ENCODE measurements around the gene NKX1-1. TPM values are rescaled to one million over a fixed set of nuclear protein-coding genes. Genes with fewer than 3 reads are reported as not detected.
"Not testable (repeated sequence)": the region's sequence is repeated elsewhere in the genome, so short reads cannot be mapped to it uniquely, and the experiment has no call there.

The NKX1-1 gene
- total RNA-seq, 6 experiments from 2014 or later: not detected

DNA sequence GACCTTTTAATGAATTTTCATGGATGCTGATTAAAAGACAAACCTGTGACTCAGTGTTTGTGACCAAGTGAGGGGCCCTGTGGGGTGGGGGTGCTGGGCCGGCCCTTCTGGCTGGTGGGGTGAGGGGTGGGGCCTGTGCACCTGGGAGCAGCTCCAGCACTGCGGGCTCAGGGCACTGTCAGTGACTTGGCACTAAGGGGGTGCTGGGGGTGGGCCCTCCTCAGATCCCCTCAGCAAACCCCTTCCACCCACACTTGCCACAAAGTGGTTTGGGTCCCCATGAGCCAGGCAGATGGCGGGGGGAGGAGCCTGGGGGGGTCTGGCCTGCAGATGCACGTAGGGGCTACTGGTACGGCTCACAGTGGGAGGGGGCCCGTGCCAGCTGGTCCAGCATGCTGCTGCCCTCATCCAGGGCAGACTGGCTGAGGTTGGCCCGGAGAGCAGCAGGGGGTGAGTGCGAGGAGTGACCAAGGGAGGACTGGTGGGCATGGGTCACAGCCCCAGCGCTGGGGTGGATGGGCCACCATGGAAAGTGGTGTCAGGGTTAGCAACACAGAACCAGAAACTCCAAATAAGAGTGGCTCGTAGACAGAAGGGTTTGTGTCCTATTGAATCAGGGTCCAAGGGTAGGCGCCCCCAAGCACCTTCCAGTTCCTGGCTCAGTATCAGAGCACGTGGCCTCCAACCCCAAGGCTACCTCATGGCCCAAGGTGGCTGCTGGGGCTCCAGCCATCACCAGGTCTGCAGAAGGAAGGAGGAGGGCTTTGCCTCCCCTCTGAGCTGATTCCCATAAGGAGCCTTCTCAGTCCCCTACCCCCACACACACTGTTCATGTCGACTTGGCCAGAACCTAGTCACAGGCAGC lies 10.1 kb downstream of the NKX1-1 start:
- peak in 1 of 4 donors; percentile 9 for ATAC-seq
- no peaks in the 10 kb centered on the region for H3K27me3 ChIP-seq
- H3K4me1 ChIP-seq: no peaks in the 10 kb centered on the region
- TF ChIP-seq POLR2A (IDR thresholded peaks at IDR 0.05): no peak
- TF ChIP-seq, protein P1, sequence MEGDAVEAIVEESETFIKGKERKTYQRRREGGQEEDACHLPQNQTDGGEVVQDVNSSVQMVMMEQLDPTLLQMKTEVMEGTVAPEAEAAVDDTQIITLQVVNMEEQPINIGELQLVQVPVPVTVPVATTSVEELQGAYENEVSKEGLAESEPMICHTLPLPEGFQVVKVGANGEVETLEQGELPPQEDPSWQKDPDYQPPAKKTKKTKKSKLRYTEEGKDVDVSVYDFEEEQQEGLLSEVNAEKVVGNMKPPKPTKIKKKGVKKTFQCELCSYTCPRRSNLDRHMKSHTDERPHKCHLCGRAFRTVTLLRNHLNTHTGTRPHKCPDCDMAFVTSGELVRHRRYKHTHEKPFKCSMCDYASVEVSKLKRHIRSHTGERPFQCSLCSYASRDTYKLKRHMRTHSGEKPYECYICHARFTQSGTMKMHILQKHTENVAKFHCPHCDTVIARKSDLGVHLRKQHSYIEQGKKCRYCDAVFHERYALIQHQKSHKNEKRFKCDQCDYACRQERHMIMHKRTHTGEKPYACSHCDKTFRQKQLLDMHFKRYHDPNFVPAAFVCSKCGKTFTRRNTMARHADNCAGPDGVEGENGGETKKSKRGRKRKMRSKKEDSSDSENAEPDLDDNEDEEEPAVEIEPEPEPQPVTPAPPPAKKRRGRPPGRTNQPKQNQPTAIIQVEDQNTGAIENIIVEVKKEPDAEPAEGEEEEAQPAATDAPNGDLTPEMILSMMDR (IDR thresholded peaks at IDR 0.05): no peak
- peaks cover 0 to 4% (median 1%) of the 10 kb centered on the region in 4 donors for H3K36me3 ChIP-seq
- H3K9me3 ChIP-seq: no peaks in the 10 kb centered on the region
- H3K4me3 ChIP-seq: no peak overlapping the region
- no peak overlapping the region for H3K27ac ChIP-seq
- intact Hi-C loops (cut with DNase I): no loop called here
- 100% methylated on average over 1 of the region's 13 CpGs for WGBS (ENCODE audit: insufficient coverage, low coverage, low lambda C conversion rate, missing lambda C conversion rate)
- DNase-seq: peak in 2 of 3 donors; percentile 12 to 26

DNA sequence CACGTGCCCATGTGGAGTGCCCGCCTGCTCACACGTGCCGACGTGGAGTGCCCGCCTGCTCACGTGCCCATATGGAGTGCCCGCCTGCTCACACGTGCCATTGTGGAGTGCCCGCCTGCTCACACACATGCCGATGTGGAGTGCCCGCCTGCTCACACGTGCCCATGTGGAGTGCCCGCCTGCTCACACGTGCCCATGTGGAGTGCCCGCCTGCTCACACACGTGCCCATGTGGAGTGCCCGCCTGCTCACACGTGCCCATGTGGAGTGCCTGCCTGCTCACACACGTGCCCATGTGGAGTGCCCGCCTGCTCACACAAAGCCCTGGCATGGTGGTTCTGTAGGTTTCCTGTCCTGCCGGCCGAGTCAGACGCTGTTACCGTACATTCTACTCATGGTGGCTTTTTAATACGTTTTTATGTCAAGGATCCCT lies 10.8 kb downstream of the NKX1-1 start:
- DNase-seq: peak in 2 of 3 donors; percentile 5 to 31
- ATAC-seq; H3K4me3 ChIP-seq; H3K9me3 ChIP-seq; H3K4me1 ChIP-seq; H3K27ac ChIP-seq; H3K36me3 ChIP-seq; H3K27me3 ChIP-seq; intact Hi-C loops (cut with DNase I): not testable (repeated sequence)
- 87% methylated on average over 5 of the region's 26 CpGs for WGBS (ENCODE audit: insufficient coverage, low coverage, low lambda C conversion rate, missing lambda C conversion rate)

DNA sequence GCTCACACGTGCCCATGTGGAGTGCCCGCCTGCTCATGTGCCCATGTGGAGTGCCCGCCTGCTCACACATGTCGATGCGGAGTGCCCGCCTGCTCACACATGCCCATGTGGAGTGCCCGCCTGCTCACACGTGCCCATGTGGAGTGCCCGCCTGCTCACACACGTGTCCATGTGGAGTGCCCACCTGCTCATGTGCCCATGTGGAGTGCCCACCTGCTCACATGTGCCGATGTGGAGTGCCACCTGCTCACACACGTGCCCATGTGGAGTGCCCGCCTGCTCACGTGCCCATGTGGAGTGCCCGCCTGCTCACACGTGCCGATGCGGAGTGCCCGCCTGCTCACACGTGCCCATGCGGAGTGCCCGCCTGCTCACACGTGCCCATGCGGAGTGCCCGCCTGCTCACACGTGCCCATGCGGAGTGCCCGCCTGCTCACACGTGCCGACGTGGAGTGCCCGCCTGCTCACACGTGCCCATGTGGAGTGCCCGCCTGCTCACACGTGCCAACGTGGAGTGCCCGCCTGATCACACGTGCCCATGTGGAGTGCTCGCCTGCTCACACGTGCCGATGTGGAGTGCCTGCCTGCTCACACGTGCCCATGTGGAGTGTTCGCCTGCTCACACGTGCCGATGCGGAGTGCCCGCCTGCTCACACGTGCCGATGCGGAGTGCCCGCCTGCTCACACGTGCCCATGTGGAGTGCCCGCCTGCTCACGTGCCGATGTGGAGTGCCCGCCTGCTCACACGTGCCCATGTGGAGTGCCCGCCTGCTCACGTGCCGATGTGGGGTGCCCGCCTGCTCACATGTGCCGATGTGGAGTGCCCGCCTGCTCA lies 11.5 kb downstream of the NKX1-1 start:
- H3K36me3 ChIP-seq; H3K4me1 ChIP-seq; H3K27me3 ChIP-seq; H3K9me3 ChIP-seq; H3K27ac ChIP-seq; intact Hi-C loops (cut with DNase I); H3K4me3 ChIP-seq; ATAC-seq: not testable (repeated sequence)
- peak in 2 of 3 donors; percentile 2 to 46 for DNase-seq
- WGBS (ENCODE audit: insufficient coverage, low coverage, low lambda C conversion rate, missing lambda C conversion rate): 97% methylated on average over 33 of the region's 63 CpGs

DNA sequence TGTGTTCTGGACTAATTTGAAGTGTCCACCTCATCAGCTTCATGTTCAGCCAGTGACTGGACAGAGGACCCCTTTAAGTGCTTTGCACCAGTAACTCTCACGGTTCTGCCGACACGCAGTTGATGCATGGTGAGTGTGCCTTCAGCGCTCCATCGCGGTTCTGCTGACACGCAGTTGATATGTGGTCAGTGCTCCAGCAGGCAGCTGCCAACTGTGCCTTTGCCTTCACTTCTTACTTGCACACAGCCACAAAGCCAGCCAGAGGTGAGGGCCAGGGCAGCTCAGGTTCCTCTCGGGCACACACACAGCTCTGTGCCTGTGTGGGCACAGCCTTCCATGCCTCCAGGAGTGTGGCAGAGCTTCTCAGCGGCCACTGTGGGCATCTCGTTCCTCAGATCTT lies 12.4 kb downstream of the NKX1-1 start:
- ATAC-seq (no peak), DNase-seq (peak in 2 of 3 donors; percentile 14 to 31)
- TF ChIP-seq POLR2A (IDR thresholded peaks at IDR 0.05): no peak
- TF ChIP-seq, protein P1 (IDR thresholded peaks at IDR 0.05): no peak
- H3K4me3 ChIP-seq: no peak overlapping the region
- H3K4me1 ChIP-seq: no peaks in the 10 kb centered on the region
- H3K36me3 ChIP-seq: peaks cover 0 to 4% (median 1%) of the 10 kb centered on the region in 4 donors
- no peaks in the 10 kb centered on the region for H3K27me3 ChIP-seq
- intact Hi-C loops (cut with DNase I): no loop called here
- H3K9me3 ChIP-seq: no peaks in the 10 kb centered on the region
- WGBS (ENCODE audit: insufficient coverage, low coverage, low lambda C conversion rate, missing lambda C conversion rate): 97% methylated on average over 6 of the region's 10 CpGs
- H3K27ac ChIP-seq: no peak overlapping the region

DNA sequence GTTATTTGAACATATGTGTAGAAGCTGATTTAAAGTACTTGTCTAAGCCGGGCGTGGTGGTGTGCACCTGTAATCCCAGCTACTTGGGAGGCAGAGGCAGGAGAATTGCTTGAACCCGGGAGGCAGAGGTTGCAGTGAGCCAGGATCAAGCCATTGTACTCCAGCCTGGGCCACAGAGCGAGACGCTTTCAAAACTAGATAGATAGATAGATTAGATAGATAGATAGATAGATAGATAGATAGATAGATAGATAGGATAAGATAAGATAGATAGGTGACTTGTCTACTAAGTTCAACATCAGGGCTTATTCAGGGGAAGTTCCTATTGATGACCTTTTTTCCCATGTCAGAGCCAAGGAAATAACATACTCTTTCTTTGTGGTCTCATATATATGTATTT lies 12.9 kb downstream of the NKX1-1 start:
- intact Hi-C loops (cut with DNase I); H3K27me3 ChIP-seq; ATAC-seq; H3K27ac ChIP-seq; H3K4me1 ChIP-seq; H3K9me3 ChIP-seq; H3K36me3 ChIP-seq; DNase-seq; H3K4me3 ChIP-seq: not testable (repeated sequence)
- 92% methylated on average over 5 of the region's 5 CpGs for WGBS (ENCODE audit: insufficient coverage, low coverage, low lambda C conversion rate, missing lambda C conversion rate)
